IPS DF 6.9 (cell line): ENCODE results near the gene HIC2.
"Not testable (repeated sequence)": the region's sequence is repeated elsewhere in the genome, so short reads cannot be mapped to it uniquely, and the experiment has no call there.

Source experiments
- DNase-seq: peaks from one replicate; pipeline ENCODE4 v3.0.0-alpha.2; 2013; ENCODE audit warnings: low read depth, low spot score
- H3K27ac ChIP-seq: one replicate; pipeline ENCODE4 v1.5.1; 2013; ENCODE audit warnings: low read length, control low read depth
- H3K27me3 ChIP-seq: 2 replicates; pipeline ENCODE4 v1.6.1; 2013; ENCODE audit warnings: mild to moderate bottlenecking, low read length; ENCODE audit not compliant: control insufficient read depth, insufficient read depth
- H3K36me3 ChIP-seq: 2 replicates; pipeline ENCODE4 v1.6.1; 2013; ENCODE audit warnings: low read length; ENCODE audit not compliant: control insufficient read depth, insufficient read depth
- H3K4me1 ChIP-seq: 2 replicates; pipeline ENCODE4 v1.6.1; 2013; ENCODE audit warnings: low read length; ENCODE audit not compliant: control insufficient read depth, insufficient read depth
- H3K4me3 ChIP-seq: 2 replicates; pipeline ENCODE4 v1.5.1; 2013; ENCODE audit warnings: mild to moderate bottlenecking, low read length
- H3K9me3 ChIP-seq: 2 replicates; pipeline ENCODE4 v1.6.1; 2013; ENCODE audit warnings: low read length, inconsistent platforms; ENCODE audit not compliant: control insufficient read depth, insufficient read depth
- WGBS: extraction: QIAGEN DNeasy Blood & Tissue Kit; methylation state at CpG from one replicate; pipeline ENCODE4 v1.1.7; 2013; ENCODE audit warnings: mixed read lengths, missing lambda C conversion rate; ENCODE audit not compliant: insufficient read length, insufficient coverage; 5-methylcytosine and 5-hydroxymethylcytosine counted together

The HIC2 gene

GRCh38 chr22:21402763-21403314 is 14.3 kb upstream of the HIC2 start:
- H3K4me3 ChIP-seq, H3K27ac ChIP-seq, DNase-seq, H3K27me3 ChIP-seq, H3K4me1 ChIP-seq, H3K36me3 ChIP-seq, H3K9me3 ChIP-seq: not testable (repeated sequence)
- WGBS: no CpG with 5 or more reads among the region's 5 CpGs

GRCh38 chr22:21407139-21407538 is 10.0 kb upstream of the HIC2 start:
- H3K27ac ChIP-seq, H3K9me3 ChIP-seq, DNase-seq, H3K27me3 ChIP-seq, H3K36me3 ChIP-seq, H3K4me3 ChIP-seq, H3K4me1 ChIP-seq: not testable (repeated sequence)
- whole genome bisulfite sequencing: no CpG with 5 or more reads among the region's 1 CpG

GRCh38 chr22:21407792-21408191 is 9.4 kb upstream of the HIC2 start:
- no CpG with 5 or more reads among the region's 4 CpGs for WGBS
- not testable (repeated sequence) for H3K36me3 ChIP-seq, H3K4me1 ChIP-seq, H3K27ac ChIP-seq, DNase-seq, H3K4me3 ChIP-seq, H3K9me3 ChIP-seq, H3K27me3 ChIP-seq

- WGBS: no CpG with 5 or more reads among the region's 25 CpGs
- H3K27ac ChIP-seq, DNase-seq, H3K9me3 ChIP-seq, H3K4me1 ChIP-seq, H3K27me3 ChIP-seq, H3K36me3 ChIP-seq, H3K4me3 ChIP-seq: not testable (repeated sequence)
Measured at GRCh38 chr22:21416375-21416774, 796 bp upstream of the HIC2 start.

- WGBS: no CpG with 5 or more reads among the region's 33 CpGs
- DNase-seq, H3K27me3 ChIP-seq, H3K4me3 ChIP-seq, H3K27ac ChIP-seq, H3K36me3 ChIP-seq, H3K4me1 ChIP-seq, H3K9me3 ChIP-seq: not testable (repeated sequence)
Measured at GRCh38 chr22:21417853-21418252, 682 bp downstream of the HIC2 start.

GRCh38 chr22:21418974-21419638 is 1.9 kb downstream of the HIC2 start:
- H3K27ac ChIP-seq, H3K9me3 ChIP-seq, H3K36me3 ChIP-seq, H3K27me3 ChIP-seq, DNase-seq, H3K4me3 ChIP-seq, H3K4me1 ChIP-seq: not testable (repeated sequence)
- WGBS: no CpG with 5 or more reads among the region's 15 CpGs

GRCh38 chr22:21420180-21420763 is 3.1 kb downstream of the HIC2 start:
- H3K27me3 ChIP-seq, H3K4me1 ChIP-seq, H3K27ac ChIP-seq, DNase-seq, H3K9me3 ChIP-seq, H3K4me3 ChIP-seq, H3K36me3 ChIP-seq: not testable (repeated sequence)
- WGBS: no CpG with 5 or more reads among the region's 19 CpGs

- H3K9me3 ChIP-seq, H3K4me3 ChIP-seq, H3K36me3 ChIP-seq, DNase-seq, H3K27ac ChIP-seq, H3K4me1 ChIP-seq, H3K27me3 ChIP-seq: not testable (repeated sequence)
- WGBS: no CpG with 5 or more reads among the region's 12 CpGs
Measured at GRCh38 chr22:21424084-21424709, 7.0 kb downstream of the HIC2 start.

- H3K36me3 ChIP-seq, H3K27ac ChIP-seq, DNase-seq, H3K4me3 ChIP-seq, H3K9me3 ChIP-seq, H3K4me1 ChIP-seq, H3K27me3 ChIP-seq: not testable (repeated sequence)
- no CpG with 5 or more reads among the region's 15 CpGs for WGBS
Measured at GRCh38 chr22:21434378-21435233, 17.4 kb downstream of the HIC2 start.

GRCh38 chr22:21435998-21436810 is 19.0 kb downstream of the HIC2 start:
- not testable (repeated sequence) for H3K4me1 ChIP-seq, DNase-seq, H3K27ac ChIP-seq, H3K9me3 ChIP-seq, H3K4me3 ChIP-seq, H3K27me3 ChIP-seq, H3K36me3 ChIP-seq
- WGBS: no CpG with 5 or more reads among the region's 12 CpGs
